Renal cortical epithelial cell (primary cell): ENCODE measurements around the gene TMC4. TPM values are rescaled to one million over a fixed set of nuclear protein-coding genes. Genes with fewer than 3 reads are reported as not detected.

Experiments used
- DNase-seq: peaks from one replicate; pipeline ENCODE4 v3.0.0-alpha.2; 2011; ENCODE audit warnings: low read depth
- total RNA-seq: library from RNA; depleted of rRNA; stranded (reverse); fragments of >200 nt; gene quantifications from 2 replicates; pipeline ENCODE4 v1.2.3, GENCODE V29; 2014

The TMC4 gene
- total RNA-seq, 1 donor from 2014 or later = 1.8 TPM

DNA sequence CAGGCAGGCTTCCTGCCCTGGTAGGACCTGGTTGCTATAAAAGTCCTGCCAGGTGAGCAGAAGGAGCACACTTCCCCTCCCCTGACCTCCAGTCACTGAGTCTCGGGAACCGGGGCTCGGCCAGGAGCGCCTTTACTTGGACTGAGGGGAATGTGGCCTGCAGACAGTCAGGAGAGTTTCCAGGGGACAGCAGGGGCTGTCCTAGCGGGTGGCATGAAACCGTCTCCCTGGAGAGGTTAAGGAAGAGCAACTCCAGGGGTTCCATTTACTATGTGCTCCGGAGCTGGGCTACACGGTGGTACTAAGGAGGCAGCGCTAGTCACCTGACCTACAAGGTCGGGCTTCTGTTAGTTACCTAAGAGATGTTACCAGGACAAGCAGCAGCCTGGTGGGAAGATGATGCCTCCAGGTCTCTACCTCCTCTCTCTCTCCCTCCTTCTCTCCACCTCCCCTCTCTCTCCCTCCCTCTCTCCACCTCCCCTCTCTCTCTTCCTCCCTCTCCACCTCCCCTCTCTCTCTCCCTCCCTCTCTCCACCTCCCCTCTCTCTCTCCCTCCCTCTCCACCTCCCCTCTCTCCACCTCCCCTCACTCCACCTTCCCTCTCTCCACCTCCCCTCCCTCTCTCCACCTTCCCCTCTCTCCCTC is 39.5 kb downstream of the TMC4 start:
- DNase-seq = no peak

- DNase-seq = no peak
Observed at GRCh38 chr19:54129617-54129996, 43.4 kb downstream of the TMC4 start.

DNA sequence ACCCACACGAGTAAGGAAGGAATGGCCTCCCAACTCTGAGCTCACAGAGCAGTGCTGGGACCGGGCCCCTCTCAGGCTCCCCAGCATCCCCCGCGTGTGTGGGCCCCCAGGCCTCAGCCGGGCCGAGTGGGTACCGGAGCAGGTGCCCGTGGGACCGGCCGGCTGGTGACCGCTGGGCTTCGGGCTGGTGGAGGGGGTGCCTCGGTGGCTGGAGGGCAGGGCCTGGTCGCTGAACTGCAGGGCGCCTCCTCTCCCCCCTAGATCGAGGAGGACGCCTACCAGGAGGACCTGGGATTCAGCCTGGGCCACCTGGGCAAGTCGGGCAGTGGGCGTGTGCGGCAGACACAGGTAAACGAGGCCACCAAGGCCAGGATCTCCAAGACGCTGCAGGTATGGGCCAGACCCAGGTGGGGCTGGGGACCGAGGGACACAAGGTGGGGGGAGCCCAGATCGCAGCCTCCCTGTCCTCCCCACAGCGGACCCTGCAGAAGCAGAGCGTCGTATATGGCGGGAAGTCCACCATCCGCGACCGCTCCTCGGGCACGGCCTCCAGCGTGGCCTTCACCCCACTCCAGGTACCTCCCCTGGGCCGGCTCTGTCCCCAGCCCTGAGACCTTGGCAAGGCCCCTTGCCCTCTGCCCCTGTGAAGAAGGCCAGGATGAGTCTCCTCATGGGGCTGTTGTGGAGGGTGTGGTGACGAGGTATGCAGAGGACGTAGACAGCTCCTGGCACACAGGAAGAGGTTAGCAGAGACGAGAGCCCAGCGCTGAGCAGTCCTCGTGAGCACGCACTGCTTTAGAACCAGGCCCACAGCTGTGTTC is 44.0 kb downstream of the TMC4 start:
- DNase-seq = no peak

DNA sequence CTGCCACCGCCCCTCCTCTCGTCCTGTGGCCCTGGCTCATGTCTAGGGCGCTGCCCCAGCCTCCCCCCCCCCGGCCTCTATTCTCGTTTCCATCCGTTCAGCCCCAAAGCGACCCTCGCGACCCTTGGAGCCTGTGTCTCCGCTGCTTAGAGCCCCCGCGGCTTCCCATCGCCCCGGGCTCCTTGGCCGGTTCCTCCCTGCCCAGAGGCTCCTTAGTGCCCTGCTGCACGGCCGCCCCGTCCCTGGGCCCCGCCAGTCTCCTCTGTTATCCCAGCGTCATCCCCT is 44.6 kb downstream of the TMC4 start:
- no peak for DNase-seq

DNA sequence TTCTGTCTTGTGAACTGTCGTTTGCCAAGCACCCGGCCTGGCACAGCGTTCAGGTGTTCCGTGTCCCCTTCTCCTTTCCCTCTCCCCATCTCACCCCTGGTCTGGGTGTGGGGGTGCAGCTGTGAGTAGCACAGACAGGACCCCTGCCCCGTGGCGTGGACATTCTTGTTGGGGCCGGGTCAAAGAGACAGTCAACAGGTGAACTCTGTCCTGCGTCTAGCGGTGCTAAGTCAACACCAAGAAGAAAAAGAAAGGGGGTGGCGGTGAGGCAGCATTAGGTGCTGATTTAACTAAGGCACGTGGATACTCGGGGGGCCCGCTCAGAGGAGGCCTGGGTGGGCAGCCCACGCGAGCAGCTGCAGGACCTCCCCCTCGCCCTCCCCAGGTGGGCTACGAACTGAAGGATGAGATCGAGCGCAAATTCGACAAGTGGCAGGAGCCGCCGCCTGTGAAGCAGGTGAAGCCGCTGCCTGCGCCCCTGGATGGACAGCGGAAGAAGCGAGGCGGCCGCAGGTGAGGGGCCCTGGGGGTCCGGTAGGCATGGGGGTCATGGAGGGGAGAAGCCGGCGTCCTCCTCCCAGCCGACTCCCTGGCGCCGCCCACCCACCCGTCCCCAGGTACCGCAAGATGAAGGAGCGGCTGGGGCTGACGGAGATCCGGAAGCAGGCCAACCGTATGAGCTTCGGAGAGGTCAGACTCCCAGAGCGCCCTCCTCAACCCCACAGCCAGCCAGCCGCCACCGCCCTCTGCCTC is 45.1 kb downstream of the TMC4 start:
- DNase-seq = no peak

DNA sequence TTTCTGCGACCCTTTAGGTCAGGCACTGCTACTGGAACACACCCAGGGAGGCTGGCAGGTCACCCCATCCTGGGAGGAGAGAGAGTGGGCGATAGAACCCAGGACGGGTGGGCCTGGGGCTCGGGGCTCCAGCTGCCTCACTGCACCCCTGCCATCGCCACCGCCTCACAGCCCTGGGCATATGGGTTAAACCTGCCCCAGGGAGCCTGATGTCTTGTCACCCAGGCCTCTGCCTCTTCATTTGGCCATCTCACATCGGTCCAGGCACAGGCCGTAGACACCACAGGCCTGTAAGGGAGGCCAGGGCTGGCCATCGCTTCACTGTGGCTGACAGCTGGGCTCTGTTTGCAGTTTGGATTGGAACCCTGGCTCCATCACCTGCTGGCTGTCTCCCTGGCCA is 47.2 kb downstream of the TMC4 start:
- no peak for DNase-seq

GRCh38 chr19:54124393-54124792 is 48.6 kb downstream of the TMC4 start:
- no peak for DNase-seq

- DNase-seq = no peak
Observed at GRCh38 chr19:54123682-54124081, 49.3 kb downstream of the TMC4 start.

- DNase-seq = no peak
Observed at GRCh38 chr19:54121259-54121658, 51.7 kb downstream of the TMC4 start.

DNA sequence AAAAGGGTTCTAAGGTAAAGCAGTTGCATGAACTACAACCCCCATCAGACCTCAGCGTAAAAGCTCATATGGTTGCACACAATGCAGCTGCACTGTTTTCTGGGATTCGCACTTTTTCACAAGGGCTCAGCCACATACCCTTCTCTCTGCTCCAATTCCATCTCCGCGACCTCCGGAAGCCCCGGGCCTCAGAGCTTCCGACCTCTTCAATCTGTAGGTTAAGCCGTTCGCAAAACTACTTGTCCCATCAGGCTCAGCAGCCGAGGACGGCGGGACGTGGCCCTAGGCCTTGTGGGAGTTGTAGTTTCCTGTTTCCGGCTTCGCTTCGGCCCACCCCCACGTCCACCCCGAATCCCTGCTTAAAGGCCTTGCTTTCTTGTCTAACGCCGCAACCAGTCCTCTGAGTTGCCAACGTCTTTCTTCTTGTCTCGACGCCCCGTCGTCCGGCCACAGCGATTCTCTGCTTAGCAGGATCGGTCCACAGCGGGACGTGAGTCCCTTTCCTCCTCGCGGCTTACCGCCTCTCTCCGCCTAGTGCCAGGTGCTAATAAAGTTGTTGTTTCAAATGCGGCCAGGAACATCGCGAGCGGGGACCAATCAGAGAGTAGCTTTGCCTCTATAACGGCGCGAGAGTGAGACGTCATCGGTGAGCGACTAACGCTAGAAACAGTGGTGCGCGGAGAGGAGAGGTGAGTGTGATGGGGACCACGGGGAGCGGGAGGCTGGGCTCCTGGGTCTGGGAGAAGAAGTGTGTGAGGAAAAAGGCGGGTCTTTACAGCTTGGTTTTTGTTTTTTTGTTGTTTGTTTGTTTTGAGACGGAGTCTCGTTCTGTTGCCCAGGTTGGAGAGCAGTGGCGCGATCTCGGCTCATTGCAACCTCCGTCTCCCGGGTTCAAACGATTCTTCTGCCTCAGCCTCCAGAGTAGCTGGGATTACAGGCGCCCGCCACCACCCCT is 57.6 kb downstream of the TMC4 start, which contains the start of the genes PRPF31 and TFPT:
PRPF31 (plus strand) TSS at position 646 of the 955 bp plus-strand sequence. CDS start 2,525 bp downstream, outside the sequence.
TFPT (minus strand) TSS at position 549 of the 955 bp plus-strand sequence; CDS start at position 161, 388 bp downstream.
- DNase-seq = peak; percentile 92

GRCh38 chr19:54114340-54115108 is 58.4 kb downstream of the TMC4 start:
- peak; percentile 11 for DNase-seq

Other genes starting within 250 kb of the TMC4 start
- 0.05 and 0.17 TPM in 2 replicates for gene CACNG8, start 210.2 kb downstream of the TMC4 start, total RNA-seq
- 0.17 and 0.55 TPM in 2 replicates for gene CACNG6, start 181.5 kb downstream of the TMC4 start, total RNA-seq
- gene VSTM1, start 109.3 kb downstream of the TMC4 start, total RNA-seq = not detected in 2 replicates
- not detected in 2 replicates for gene TARM1, start 91.8 kb downstream of the TMC4 start, total RNA-seq
- gene OSCAR, start 72.4 kb downstream of the TMC4 start, total RNA-seq = 1.1 TPM in 1 of 2 replicates, not detected in the other
- gene NDUFA3, start 70.3 kb downstream of the TMC4 start, total RNA-seq = 4.3 and 8.0 TPM in 2 replicates
- 13.8 and 23.1 TPM in 2 replicates for gene TFPT, start 57.5 kb downstream of the TMC4 start, total RNA-seq
- 70.8 and 90.6 TPM in 2 replicates for gene PRPF31, start 57.4 kb downstream of the TMC4 start, total RNA-seq
- gene CNOT3, start 35.4 kb downstream of the TMC4 start, total RNA-seq = 8.5 and 50.0 TPM in 2 replicates
- 4.0 and 7.3 TPM in 2 replicates for gene LENG1, start 13.4 kb downstream of the TMC4 start, total RNA-seq
- 32.6 and 132 TPM in 2 replicates for gene MBOAT7, start 16.4 kb upstream of the TMC4 start, total RNA-seq
- gene TSEN34, start 18.1 kb upstream of the TMC4 start, total RNA-seq = 82.5 and 151 TPM in 2 replicates
- gene RPS9, start 27.7 kb upstream of the TMC4 start, total RNA-seq = 1,053 and 1,700 TPM in 2 replicates
- not detected in 2 replicates for gene LILRB3, start 49.8 kb upstream of the TMC4 start, total RNA-seq
- not detected in 2 replicates for gene LILRA6, start 69.6 kb upstream of the TMC4 start, total RNA-seq
- gene LILRB5, start 84.1 kb upstream of the TMC4 start, total RNA-seq = not detected in 2 replicates
- gene LILRB2, start 108.0 kb upstream of the TMC4 start, total RNA-seq = not detected in 2 replicates
- not detected in 2 replicates for gene LILRA5, start 140.0 kb upstream of the TMC4 start, total RNA-seq
- gene LILRA4, start 166.0 kb upstream of the TMC4 start, total RNA-seq = not detected in 2 replicates
- not detected in 2 replicates for gene LAIR1, start 191.8 kb upstream of the TMC4 start, total RNA-seq
- not detected in 2 replicates for gene TTYH1, start 242.3 kb upstream of the TMC4 start, total RNA-seq